ENCODE results near the gene UBAC2. TPM values are rescaled to one million over a fixed set of nuclear protein-coding genes. Genes with fewer than 3 reads are reported as not detected.
A peak's percentile ranks its signal among the peaks of the same experiment; 100 is the strongest.

UBAC2 gene
- total RNA-seq, 2 experiments from 2014 or later: 48.4 to 56.3 TPM

GRCh38 chr13:99320693-99321481 lies 120.2 kb downstream of the UBAC2 start:
- intact Hi-C loops (cut with DNase I, micrococcal nuclease): no loop called here
- DNase-seq (no peak), ATAC-seq (no peak)
- Mint-ChIP-seq H3K9me3 (ENCODE audit: low read depth) (no peaks in the 10 kb centered on the region), H3K27me3 (no peaks in the 10 kb centered on the region), H3K4me1 (peaks cover 83% of the 10 kb centered on the region), H3K36me3 (ENCODE audit: low read depth) (peaks cover 42% of the 10 kb centered on the region), H3K27ac (peak overlapping the region; percentile 93), H3K4me3 (no peak overlapping the region)
- ChIA-PET POLR2A (interaction anchor here (0.7 to 2.4 kb wide), 8 partner anchors 9 to 417 kb away, joined by 3 to 19 read pairs (median 6); no protein-coding TSS in a partner anchor), CTCF (interaction anchor here (0.6 to 5.2 kb wide), 18 partner anchors 9 to 116 kb away, joined by 3 to 34 read pairs (median 4); no protein-coding TSS in a partner anchor)

- peaks cover 36% of the 10 kb centered on the region for H3K36me3 Mint-ChIP-seq (ENCODE audit: low read depth)
- ATAC-seq: no peak
- H3K27me3 Mint-ChIP-seq: no peaks in the 10 kb centered on the region
- ChIA-PET POLR2A (interaction anchor here (0.5 to 2.4 kb wide), 15 partner anchors 10 to 197 kb away, joined by 3 to 28 read pairs (median 5); partner anchors contain the start of genes GPR18 and GPR183), CTCF (interaction anchor here (0.6 to 5.2 kb wide), 30 partner anchors 9 to 210 kb away, joined by 3 to 34 read pairs (median 4); no protein-coding TSS in a partner anchor)
- DNase-seq: no peak
- H3K4me3 Mint-ChIP-seq: peak overlapping the region; percentile 26
- peaks cover 82% of the 10 kb centered on the region for H3K4me1 Mint-ChIP-seq
- H3K27ac Mint-ChIP-seq: peak overlapping the region; percentile 93
- no peaks in the 10 kb centered on the region for H3K9me3 Mint-ChIP-seq (ENCODE audit: low read depth)
- intact Hi-C loops (cut with DNase I, micrococcal nuclease): loop anchor here (1.0 to 2.0 kb wide), 12 partner anchors 7 to 113 kb away; partner anchors contain the start of gene GPR183 (in 2 of the 2)
These were observed 121.1 kb downstream of the UBAC2 start for GRCh38 chr13:99321709-99322108.

DNA sequence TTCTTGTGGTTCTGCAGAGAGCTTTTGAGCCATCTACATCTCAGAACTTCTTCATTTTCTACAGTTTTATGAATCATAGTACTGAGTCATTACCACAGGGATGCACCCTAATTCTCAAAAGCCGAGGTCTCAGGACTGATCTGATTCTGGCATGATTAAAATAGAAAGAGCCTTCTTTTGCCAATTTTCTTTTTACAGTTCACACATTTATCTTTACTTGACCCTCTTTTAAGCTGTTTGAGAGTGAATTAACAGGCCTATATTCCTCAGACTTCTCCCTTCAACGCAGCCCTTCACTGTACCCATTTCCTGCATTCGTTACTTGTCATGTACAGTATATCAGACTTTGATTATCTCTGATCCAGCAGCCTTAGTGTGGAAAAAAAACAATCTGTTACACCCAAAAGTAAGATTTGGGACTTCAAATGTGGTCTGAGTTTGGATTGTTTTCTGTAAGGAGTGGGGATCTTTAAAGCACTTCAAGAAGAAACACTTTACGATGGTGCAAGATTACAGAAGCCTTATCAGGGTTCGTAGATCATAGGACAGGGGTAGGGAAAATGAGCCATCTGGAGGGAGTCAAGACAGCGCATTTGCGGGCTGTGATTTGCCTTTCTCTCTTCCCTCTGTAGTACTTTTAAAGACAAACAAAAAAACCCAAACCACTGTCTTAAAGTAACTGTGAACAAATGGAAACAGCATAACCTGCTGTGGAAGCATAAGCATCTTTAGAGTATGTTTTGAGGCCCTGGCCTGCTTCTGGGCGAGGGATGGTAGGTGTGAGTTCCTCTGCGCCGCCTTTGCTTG lies 121.8 kb downstream of the UBAC2 start:
- Mint-ChIP-seq H3K4me1 (peaks cover 81% of the 10 kb centered on the region), H3K9me3 (ENCODE audit: low read depth) (no peaks in the 10 kb centered on the region), H3K36me3 (ENCODE audit: low read depth) (peaks cover 35% of the 10 kb centered on the region), H3K27me3 (no peaks in the 10 kb centered on the region), H3K27ac (peak overlapping the region; percentile 93), H3K4me3 (peak overlapping the region; percentile 26)
- ATAC-seq (peak; percentile 78), DNase-seq (peak; percentile 66)
- POLR2A ChIA-PET: interaction anchor here (0.5 to 2.4 kb wide), 13 partner anchors 8 to 197 kb away, joined by 3 to 28 read pairs (median 5); partner anchors contain the start of genes GPR18 and GPR183
- CTCF ChIA-PET: interaction anchor here (0.6 to 5.2 kb wide), 25 partner anchors 8 to 211 kb away, joined by 3 to 34 read pairs (median 4); no protein-coding TSS in a partner anchor
- intact Hi-C loops (cut with DNase I, micrococcal nuclease): loop anchor here (1.0 to 2.0 kb wide), 13 partner anchors 8 to 112 kb away; partner anchors contain the start of gene GPR183 (in 2 of the 2)

GRCh38 chr13:99323488-99323887 lies 122.8 kb downstream of the UBAC2 start:
- Mint-ChIP-seq H3K27ac (peak overlapping the region; percentile 93), H3K4me1 (peaks cover 77% of the 10 kb centered on the region), H3K36me3 (ENCODE audit: low read depth) (peaks cover 29% of the 10 kb centered on the region), H3K4me3 (no peak overlapping the region), H3K27me3 (no peaks in the 10 kb centered on the region), H3K9me3 (ENCODE audit: low read depth) (no peaks in the 10 kb centered on the region)
- no peak for DNase-seq
- intact Hi-C loops (cut with DNase I, micrococcal nuclease): loop anchor here (1.0 to 2.0 kb wide), 4 partner anchors 17 to 61 kb away; partner anchors contain the start of gene GPR183 (in 1 of the 2)
- ChIA-PET CTCF (interaction anchor here (1.1 to 5.2 kb wide), 4 partner anchors 28 to 112 kb away, joined by 4 to 34 read pairs (median 10); no protein-coding TSS in a partner anchor), POLR2A (interaction anchor here (0.8 to 0.9 kb wide), 2 partner anchors 9 to 26 kb away, joined by 3 to 5 read pairs; no protein-coding TSS in a partner anchor)
- ATAC-seq: no peak

GRCh38 chr13:99326012-99326411 lies 125.4 kb downstream of the UBAC2 start:
- POLR2A ChIA-PET: interaction anchor here (1.1 to 1.6 kb wide), 3 partner anchors 26 to 56 kb away, joined by 5 to 11 read pairs (median 6); no protein-coding TSS in a partner anchor
- Mint-ChIP-seq H3K4me3 (no peak overlapping the region), H3K27me3 (no peaks in the 10 kb centered on the region), H3K4me1 (peaks cover 73% of the 10 kb centered on the region), H3K9me3 (ENCODE audit: low read depth) (no peaks in the 10 kb centered on the region), H3K27ac (no peak overlapping the region), H3K36me3 (ENCODE audit: low read depth) (peaks cover 39% of the 10 kb centered on the region)
- intact Hi-C loops (cut with DNase I, micrococcal nuclease): no loop called here
- CTCF ChIA-PET: interaction anchor here (0.6 to 5.2 kb wide), 4 partner anchors 12 to 69 kb away, joined by 3 to 34 read pairs (median 4); no protein-coding TSS in a partner anchor
- no peak for DNase-seq
- ATAC-seq: no peak

GRCh38 chr13:99327126-99327525 lies 126.5 kb downstream of the UBAC2 start:
- H3K27me3 Mint-ChIP-seq: no peaks in the 10 kb centered on the region
- no peaks in the 10 kb centered on the region for H3K9me3 Mint-ChIP-seq (ENCODE audit: low read depth)
- ATAC-seq (no peak), DNase-seq (no peak)
- H3K4me3 Mint-ChIP-seq: no peak overlapping the region
- CTCF ChIA-PET: interaction anchor here (1.1 kb wide), 1 partner anchor 25 kb away, joined by 3 read pairs; no protein-coding TSS in a partner anchor
- POLR2A ChIA-PET: no interaction called here
- peaks cover 43% of the 10 kb centered on the region for H3K36me3 Mint-ChIP-seq (ENCODE audit: low read depth)
- peaks cover 74% of the 10 kb centered on the region for H3K4me1 Mint-ChIP-seq
- no peak overlapping the region for H3K27ac Mint-ChIP-seq
- intact Hi-C loops (cut with DNase I, micrococcal nuclease): no loop called here

DNA sequence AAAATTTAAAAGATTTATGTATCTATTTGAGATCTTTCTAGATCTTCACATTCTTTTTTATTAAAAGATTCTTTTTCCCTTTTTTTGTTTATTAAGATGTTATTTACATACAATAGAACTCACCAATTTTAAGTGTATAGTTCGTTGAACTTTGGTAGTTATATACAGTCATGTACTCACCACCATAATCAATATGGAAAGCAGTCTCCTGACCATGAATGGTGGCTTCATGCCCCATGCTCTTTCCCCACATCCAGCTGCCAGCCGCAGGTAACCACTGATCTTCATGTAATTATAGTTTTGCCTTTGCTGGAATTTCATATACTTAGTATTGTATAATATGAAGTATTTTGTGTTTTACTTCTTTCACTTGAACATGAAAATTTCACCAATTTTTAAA lies 127.1 kb downstream of the UBAC2 start:
- ChIA-PET CTCF (interaction anchor here (1.1 kb wide), 1 partner anchor 24 kb away, joined by 3 read pairs; no protein-coding TSS in a partner anchor), POLR2A (no interaction called here)
- Mint-ChIP-seq H3K9me3 (ENCODE audit: low read depth) (no peaks in the 10 kb centered on the region), H3K4me3 (no peak overlapping the region), H3K36me3 (ENCODE audit: low read depth) (peaks cover 49% of the 10 kb centered on the region), H3K27me3 (no peaks in the 10 kb centered on the region), H3K27ac (no peak overlapping the region), H3K4me1 (peaks cover 73% of the 10 kb centered on the region)
- intact Hi-C loops (cut with DNase I, micrococcal nuclease): no loop called here
- ATAC-seq: no peak
- DNase-seq: no peak

- CTCF ChIA-PET: interaction anchor here (1.0 to 2.0 kb wide), 8 partner anchors 8 to 59 kb away, joined by 3 to 9 read pairs (median 4); no protein-coding TSS in a partner anchor
- H3K4me1 Mint-ChIP-seq: peaks cover 61% of the 10 kb centered on the region
- no peaks in the 10 kb centered on the region for H3K9me3 Mint-ChIP-seq (ENCODE audit: low read depth)
- H3K36me3 Mint-ChIP-seq (ENCODE audit: low read depth): peaks cover 43% of the 10 kb centered on the region
- no peak overlapping the region for H3K27ac Mint-ChIP-seq
- H3K4me3 Mint-ChIP-seq: no peak overlapping the region
- POLR2A ChIA-PET: interaction anchor here (0.7 to 0.9 kb wide), 2 partner anchors 23 to 84 kb away, joined by 3 to 4 read pairs; no protein-coding TSS in a partner anchor
- H3K27me3 Mint-ChIP-seq: no peaks in the 10 kb centered on the region
- ATAC-seq (no peak), DNase-seq (no peak)
- intact Hi-C loops (cut with DNase I, micrococcal nuclease): no loop called here
These were observed 128.8 kb downstream of the UBAC2 start for GRCh38 chr13:99329477-99329876.

- Mint-ChIP-seq H3K36me3 (ENCODE audit: low read depth) (peaks cover 43% of the 10 kb centered on the region), H3K4me1 (peaks cover 64% of the 10 kb centered on the region), H3K9me3 (ENCODE audit: low read depth) (no peaks in the 10 kb centered on the region), H3K4me3 (no peak overlapping the region), H3K27ac (no peak overlapping the region), H3K27me3 (no peaks in the 10 kb centered on the region)
- POLR2A ChIA-PET: no interaction called here
- CTCF ChIA-PET: interaction anchor here (0.7 to 2.0 kb wide), 6 partner anchors 9 to 104 kb away, joined by 3 to 9 read pairs (median 4); no protein-coding TSS in a partner anchor
- DNase-seq: no peak
- no peak for ATAC-seq
- intact Hi-C loops (cut with DNase I, micrococcal nuclease): no loop called here
These were observed 130.3 kb downstream of the UBAC2 start for GRCh38 chr13:99330942-99331341.

- Mint-ChIP-seq H3K36me3 (ENCODE audit: low read depth) (peaks cover 45% of the 10 kb centered on the region), H3K27ac (no peak overlapping the region), H3K4me1 (peaks cover 65% of the 10 kb centered on the region), H3K4me3 (no peak overlapping the region), H3K27me3 (no peaks in the 10 kb centered on the region), H3K9me3 (ENCODE audit: low read depth) (no peaks in the 10 kb centered on the region)
- ChIA-PET POLR2A (no interaction called here), CTCF (interaction anchor here (1.3 kb wide), 1 partner anchor 66 kb away, joined by 3 read pairs; no protein-coding TSS in a partner anchor)
- DNase-seq (peak; percentile 40), ATAC-seq (peak; percentile 59)
- intact Hi-C loops (cut with DNase I, micrococcal nuclease): no loop called here
These were observed 131.2 kb downstream of the UBAC2 start for GRCh38 chr13:99331881-99332293.
